IPS-NIHi7 (cell line): ENCODE measurements around the gene ATRNL1.
"Not testable (repeated sequence)": the region's sequence is repeated elsewhere in the genome, so short reads cannot be mapped to it uniquely, and the experiment has no call there.

Source experiments
- DNase-seq: peaks from one replicate; pipeline ENCODE4 v3.0.0; 2012; ENCODE audit warnings: mixed read lengths; ENCODE audit errors: extremely low spot score

The ATRNL1 gene

GRCh38 chr10:115409347-115409746 is 316.2 kb downstream of the ATRNL1 start:
- no peak for DNase-seq

DNA sequence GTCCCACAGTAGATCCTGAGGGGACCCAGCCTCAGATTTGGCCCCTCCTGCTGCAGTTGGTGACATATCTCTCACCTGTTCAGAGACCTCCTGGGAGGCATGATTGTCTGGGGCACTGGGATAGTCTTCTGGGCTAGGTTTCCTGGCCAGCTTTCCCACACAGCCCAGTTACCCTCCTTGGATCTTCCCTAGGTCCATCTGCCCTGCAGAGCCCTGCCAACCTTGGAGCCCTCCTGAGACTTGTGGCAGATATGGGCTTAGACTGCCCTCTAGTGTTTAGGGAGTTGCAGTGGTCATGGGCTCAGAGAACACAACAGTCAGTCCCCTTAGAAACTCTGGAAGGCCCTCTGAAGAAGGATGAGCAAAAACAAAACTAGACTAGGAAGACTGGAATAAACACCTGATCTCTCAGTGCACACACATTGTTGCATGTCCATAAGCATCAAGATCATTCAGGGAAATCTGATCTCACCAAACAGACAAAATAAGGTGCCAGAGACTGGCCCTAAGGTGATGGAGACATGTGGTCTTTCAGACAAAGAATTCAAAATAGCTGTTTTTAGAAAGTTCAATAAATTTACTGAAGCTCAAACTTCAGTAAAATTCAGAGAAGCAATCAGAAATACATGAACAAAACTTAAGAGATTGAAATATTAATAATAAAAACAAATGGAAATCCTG is 324.6 kb downstream of the ATRNL1 start:
- peak; percentile 81 for DNase-seq

DNA sequence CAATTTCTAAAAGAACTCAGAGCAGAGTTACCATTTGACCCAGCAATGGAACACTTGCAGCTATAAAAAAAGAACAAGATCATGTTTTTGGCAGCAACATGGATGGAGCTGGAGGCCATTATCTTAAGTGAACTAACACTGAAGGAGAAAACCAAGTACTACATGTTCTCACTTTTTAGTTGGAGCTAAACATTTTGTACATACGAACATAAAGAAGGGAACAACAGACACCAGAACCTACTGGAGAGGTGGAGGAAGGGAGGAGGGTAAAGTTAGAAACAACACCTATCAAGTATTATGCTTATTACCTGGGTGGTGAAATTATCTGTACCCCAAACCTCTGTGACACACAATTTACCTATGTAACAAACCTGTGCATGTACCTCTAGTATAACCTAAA is 329.5 kb downstream of the ATRNL1 start:
- DNase-seq = no peak

- DNase-seq = no peak
Observed at GRCh38 chr10:115427611-115428010, 334.4 kb downstream of the ATRNL1 start.

- peak; percentile 11 for DNase-seq
Observed at GRCh38 chr10:115432188-115432819, 339.1 kb downstream of the ATRNL1 start.

- no peak for DNase-seq
Observed at GRCh38 chr10:115436999-115437398, 343.8 kb downstream of the ATRNL1 start.

DNA sequence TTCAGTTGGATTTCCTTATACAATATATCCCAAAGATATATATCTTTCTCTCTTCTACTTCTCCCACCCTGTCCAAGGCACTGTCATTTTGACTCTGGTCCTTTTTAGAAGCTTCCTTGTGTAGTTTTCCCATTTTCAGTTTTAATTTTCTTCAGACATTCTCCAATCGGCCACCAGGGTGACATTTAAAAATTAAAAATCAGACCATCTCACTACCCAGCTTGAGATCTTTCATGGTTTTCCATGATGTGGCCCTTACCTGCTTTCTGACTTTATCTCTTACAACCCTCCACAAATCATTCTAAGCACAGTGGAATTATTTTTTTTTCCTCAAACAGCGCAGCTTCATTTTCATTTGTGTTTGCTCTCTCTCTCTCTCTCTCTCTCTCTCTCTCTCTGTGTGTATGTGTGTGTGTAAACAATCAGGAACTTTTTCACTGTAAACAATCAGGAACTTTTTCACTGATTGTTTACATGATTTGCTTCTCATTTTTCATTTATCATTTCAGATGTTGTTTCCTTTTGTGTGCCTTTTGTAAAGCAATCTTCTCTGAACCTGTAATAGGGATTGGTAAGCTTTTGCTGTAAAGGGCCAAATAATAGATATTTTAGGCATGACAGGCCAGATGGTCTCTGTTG is 348.9 kb downstream of the ATRNL1 start:
- DNase-seq = no peak

DNA sequence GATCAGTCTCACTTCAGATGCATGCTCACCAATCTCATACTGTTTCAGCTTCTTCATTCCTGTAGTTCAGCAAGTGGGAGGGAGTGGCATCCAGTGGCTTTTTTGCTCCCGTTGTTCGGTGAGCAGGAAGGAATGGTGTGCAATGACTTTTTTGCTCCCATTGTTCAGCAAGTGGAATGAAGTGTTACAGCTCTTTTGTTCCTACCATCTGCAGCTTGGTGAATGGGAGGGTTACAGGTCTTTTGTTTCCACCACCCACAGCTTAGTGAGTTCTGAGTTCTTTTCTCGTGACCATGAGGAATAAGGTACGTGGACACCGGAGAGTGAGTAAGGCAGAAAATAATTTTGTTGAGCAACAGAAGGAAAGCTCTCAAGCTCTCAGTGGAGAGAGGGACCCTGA is 363.6 kb downstream of the ATRNL1 start:
- no peak for DNase-seq

DNA sequence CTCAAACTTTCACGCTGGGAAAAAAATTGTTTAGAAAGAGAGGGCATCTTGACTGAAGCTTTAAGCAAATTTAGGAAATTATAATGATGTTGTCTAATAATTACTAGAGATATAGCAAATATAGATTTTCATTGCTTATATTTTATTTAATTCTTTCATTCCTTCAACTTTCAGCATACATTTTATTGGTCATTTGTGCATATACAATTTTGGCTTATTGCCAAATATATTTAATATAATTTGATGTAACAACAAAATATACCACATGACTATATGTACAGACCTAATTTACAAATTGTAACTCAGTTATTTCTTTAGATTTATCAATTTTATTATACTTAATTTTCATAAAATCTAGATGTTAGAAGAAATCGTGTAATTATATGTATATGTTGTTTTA is 390.1 kb downstream of the ATRNL1 start:
- DNase-seq = no peak

DNA sequence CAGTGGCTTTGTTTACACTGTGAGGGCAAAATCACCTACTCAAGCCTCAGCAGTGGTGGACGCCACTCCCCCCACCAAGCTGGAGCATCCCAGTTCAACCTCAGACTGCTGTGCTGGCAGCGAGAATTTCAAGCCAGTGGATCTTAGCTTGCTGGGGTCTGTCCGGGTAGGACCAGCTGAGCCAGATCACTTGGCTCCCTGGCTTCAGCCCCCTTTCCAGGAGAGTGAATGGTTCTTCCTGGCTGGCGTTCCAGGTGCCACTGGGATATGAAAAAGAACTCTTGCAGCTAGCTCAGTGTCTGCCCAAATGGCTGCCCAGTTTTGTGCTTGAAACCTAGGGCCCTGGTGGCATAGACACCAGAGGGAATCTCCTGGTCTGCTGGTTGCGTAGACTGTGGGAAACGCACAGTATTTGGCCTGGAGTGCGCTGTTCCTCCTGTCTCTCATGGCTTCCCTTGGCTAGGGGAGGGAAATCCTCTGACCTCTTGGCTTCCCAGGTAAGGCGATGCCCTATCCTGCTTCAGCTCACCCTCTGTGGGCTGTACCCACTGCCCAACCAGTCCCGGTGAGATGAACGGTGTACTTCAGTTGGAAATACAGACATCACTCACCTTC is 398.5 kb downstream of the ATRNL1 start:
- DNase-seq = no peak

DNA sequence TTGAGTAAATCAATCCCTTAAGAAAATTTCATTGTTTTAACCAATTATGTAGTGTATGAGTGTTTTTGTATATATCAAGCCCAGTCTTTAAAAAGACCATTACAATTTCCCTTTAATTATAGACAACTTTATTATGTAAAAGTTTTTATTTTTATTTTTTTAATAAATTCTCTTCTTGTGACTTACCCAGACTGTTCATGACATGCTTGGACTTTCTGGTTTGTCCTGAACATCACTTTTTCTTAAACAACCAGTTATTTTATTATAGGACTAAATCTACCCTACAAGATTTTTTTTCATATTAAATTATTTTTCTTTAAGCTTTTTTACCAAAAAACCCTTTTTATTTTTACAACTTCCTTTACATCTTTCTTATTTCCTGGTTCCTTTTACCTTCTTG is 410.4 kb downstream of the ATRNL1 start:
- no peak for DNase-seq

DNA sequence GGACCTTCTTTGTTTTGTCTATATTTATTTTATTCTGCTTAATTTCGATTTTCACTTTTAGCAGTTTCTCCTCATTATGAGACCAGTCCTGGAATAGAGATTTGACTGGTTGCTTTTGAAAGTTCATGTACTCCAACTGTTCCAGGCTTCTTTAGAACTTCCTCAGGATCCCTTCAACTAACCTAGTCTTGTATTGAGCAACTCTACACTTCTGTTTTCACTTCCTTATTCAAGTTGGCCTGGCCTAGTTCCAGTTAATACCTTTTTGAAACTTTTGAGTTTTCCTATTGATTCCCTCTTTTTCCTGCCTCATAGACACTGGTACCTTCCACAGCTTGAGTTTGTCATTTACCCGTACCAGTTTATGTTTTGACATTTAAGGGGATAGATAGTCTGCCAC is 421.7 kb downstream of the ATRNL1 start:
- DNase-seq = no peak

DNA sequence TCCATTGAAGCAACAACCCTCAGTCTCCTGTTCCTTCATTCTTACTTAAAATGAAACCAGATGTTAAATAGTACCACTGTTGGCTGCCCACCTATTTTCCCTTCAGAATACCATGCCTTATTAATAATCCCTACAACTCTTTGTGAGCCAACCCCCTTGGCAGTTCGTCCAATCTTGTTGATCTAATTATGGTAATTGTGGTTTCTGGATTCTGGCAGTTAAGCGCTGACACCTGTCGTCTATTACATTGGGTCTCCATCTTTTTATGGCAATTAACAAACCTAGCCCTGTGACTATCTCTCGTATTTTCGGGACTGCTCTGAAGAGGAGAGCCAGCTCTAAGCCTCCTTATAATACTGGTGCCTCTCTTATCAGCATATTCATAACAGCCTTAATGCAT is 432.0 kb downstream of the ATRNL1 start:
- DNase-seq = no peak

DNA sequence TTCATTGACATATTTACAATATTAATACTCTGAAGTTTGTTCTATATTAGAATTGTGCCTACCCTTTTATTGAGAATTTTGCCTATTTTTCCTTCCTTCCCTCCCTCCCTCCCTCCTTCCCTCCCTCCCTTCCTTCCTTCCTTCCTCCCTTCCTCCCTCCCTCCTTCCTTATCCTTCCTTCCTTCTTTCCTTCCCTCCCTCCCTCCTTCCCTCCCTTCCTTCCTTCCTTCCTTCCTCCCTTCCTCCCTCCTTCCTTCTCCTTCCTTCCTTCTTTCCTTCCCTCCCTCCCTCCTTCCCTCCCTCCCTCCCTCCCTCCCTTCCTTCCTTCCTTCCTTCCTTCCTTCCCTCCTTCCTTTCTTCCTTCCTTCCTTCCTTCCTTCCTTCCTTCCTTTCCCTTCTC is 434.5 kb downstream of the ATRNL1 start:
- not testable (repeated sequence) for DNase-seq

DNA sequence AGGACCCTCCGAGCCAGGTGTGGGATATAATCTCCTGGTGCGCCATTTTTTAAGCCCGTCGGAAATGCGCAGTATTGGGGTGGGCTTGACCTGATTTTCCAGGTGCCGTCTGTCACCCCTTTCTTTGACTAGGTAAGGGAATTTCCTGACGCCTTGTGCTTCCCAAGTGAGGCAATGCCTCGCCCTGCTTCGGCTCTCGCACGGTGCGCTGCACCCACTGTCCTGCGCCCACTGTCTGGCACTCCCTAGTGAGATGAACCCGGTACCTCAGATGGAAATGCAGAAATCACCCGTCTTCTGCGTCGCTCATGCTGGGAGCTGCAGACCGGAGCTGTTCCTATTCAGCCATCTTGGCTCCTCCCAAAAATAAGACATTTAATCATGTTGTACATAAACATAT is 443.2 kb downstream of the ATRNL1 start:
- DNase-seq = not testable (repeated sequence)

GRCh38 chr10:115539142-115539762 is 446.1 kb downstream of the ATRNL1 start:
- DNase-seq = no peak

DNA sequence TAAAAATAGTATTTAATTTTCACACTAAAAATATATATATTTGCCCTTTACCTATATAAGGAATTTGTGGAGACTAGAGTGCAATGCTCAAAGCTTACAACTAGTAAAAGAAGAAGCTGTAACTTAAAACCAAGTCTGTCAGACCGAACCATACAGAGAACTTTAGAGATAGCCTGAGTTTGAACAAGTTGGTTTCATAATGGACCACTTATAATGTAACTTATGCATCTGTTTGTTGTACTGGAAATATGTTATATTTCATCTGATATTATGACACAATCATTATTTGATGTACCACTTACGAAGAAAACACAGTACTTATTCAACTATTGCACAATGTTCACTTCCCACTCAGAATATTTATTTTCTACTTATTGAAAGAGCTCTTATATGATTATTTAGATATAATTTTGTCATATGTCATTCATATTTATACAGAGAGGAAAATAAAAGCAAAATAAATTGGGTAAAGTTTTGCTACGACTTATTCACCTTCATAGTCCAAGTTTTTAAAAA is 462.8 kb downstream of the ATRNL1 start:
- no peak for DNase-seq

GRCh38 chr10:115558252-115558651 is 465.1 kb downstream of the ATRNL1 start:
- DNase-seq = peak; percentile 31

GRCh38 chr10:115566867-115567266 is 473.7 kb downstream of the ATRNL1 start:
- no peak for DNase-seq

GRCh38 chr10:115572740-115573455 is 479.7 kb downstream of the ATRNL1 start:
- DNase-seq = peak; percentile 57

DNA sequence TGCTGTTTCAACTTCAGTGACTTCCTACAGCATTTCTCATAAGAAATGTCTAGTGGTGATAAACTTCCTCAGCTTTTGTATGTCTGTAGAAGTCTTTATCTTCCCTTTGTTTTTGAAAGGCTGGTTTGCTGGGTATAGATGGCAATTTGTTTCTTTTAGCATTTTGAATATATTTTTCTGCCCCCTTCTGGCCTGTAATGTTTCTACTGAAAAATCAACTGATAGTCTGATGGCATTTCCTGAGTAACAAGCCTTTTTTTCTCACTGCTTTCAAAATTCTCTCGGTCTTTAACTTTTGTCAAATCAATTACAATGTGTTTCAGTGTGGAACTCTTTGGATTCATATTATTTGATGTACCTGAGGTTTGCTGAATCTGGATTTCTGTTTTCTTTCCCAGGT is 487.1 kb downstream of the ATRNL1 start:
- DNase-seq = no peak
